Activated CD8-positive, alpha-beta T cell treated with anti-CD3 and anti-CD28 coated beads for 36 hours (primary cell): ENCODE data around the gene GALNT8. TPM values are rescaled to one million over a fixed set of nuclear protein-coding genes. Genes with fewer than 3 reads are reported as not detected.

Experiments used
- ATAC-seq: fragments of 200-7000 bp; cut with Tn5 transposase; one replicate; pipeline ENCODE4 v1.10.0; 2021; ENCODE audit warnings: mild to moderate bottlenecking, moderate library complexity
- CTCF ChIA-PET: fragments of 350-600 bp; sonication (Branson Sonifier 250); formaldehyde crosslinking; loops from one replicate; lab custom pipeline; 2021; ENCODE audit warnings: antibody characterized with exemption; lab: Charles Lee
- POLR2A ChIA-PET: fragments of 350-600 bp; sonication (Branson Sonifier 250); formaldehyde crosslinking; loops from one replicate; lab custom pipeline; 2021; ENCODE audit warnings: antibody characterized with exemption; lab: Charles Lee
- DNase-seq: peaks from one replicate; pipeline ENCODE4 v3.0.0-alpha.2; 2020
- H3K27ac Mint-ChIP-seq: one replicate; pipeline ENCODE4 v1.8.0; 2021; ENCODE audit warnings: mild to moderate bottlenecking, mixed read lengths
- H3K27me3 Mint-ChIP-seq: one replicate; pipeline ENCODE4 v1.8.0; 2021; ENCODE audit warnings: mixed read lengths
- H3K36me3 Mint-ChIP-seq: one replicate; pipeline ENCODE4 v1.8.0; 2021; ENCODE audit warnings: low read depth, mixed read lengths
- H3K4me1 Mint-ChIP-seq: one replicate; pipeline ENCODE4 v1.8.0; 2021; ENCODE audit warnings: low read depth, mixed read lengths
- H3K4me3 Mint-ChIP-seq: one replicate; pipeline ENCODE4 v1.8.0; 2021; ENCODE audit warnings: mild to moderate bottlenecking, moderate library complexity, mixed read lengths
- H3K9me3 Mint-ChIP-seq: one replicate; pipeline ENCODE4 v1.8.0; 2021; ENCODE audit warnings: mixed read lengths
- CTCF ChIP-seq: fragments of 200-600 bp; IDR thresholded peaks from one replicate; pipeline ENCODE4 v1.8.0; 2022; ENCODE audit warnings: antibody characterized with exemption, mild to moderate bottlenecking
- intact Hi-C: fragments of 100-400 bp; cut with micrococcal nuclease; formaldehyde crosslinking; loops from one replicate; pipeline ENCODE4 v1.10.0; 2022
- total RNA-seq, 2 experiments: library from RNA; stranded (reverse); gene quantifications; one replicate each; pipeline ENCODE4 v1.2.3, GENCODE V29; 2021

GALNT8 gene
- total RNA-seq, 2 experiments from 2014 or later, result 0.38 to 0.60 TPM

DNA sequence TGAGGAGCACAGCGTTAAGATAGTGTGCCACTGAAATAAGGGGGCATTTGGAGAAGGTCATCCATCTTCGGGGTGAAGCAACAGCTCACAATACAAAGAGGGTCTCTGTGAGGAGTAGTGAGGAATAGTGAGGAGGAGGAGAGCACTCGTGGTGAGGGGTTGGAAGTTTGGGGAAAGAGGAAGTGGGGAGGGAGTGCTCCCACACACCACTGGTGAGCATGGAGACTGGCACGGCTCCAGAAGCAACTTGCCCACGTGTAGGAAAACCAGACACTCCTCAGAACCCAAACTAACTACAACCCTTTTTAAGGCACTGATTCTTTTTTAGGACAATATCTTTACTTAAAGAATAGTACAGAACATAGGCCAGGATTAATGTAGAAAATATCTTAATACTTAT lies 48.9 kb downstream of the GALNT8 start:
- ATAC-seq (no peak), DNase-seq (no peak)
- Mint-ChIP-seq H3K4me3 (no peak overlapping the region), H3K27ac (no peak overlapping the region), H3K36me3 (no peaks in the 10 kb centered on the region), H3K27me3 (peaks cover 2% of the 10 kb centered on the region), H3K4me1 (no peaks in the 10 kb centered on the region), H3K9me3 (no peaks in the 10 kb centered on the region)
- intact Hi-C loops, result no loop called here
- ChIA-PET CTCF (no interaction called here), POLR2A (no interaction called here)
- TF ChIP-seq CTCF, result no peak

DNA sequence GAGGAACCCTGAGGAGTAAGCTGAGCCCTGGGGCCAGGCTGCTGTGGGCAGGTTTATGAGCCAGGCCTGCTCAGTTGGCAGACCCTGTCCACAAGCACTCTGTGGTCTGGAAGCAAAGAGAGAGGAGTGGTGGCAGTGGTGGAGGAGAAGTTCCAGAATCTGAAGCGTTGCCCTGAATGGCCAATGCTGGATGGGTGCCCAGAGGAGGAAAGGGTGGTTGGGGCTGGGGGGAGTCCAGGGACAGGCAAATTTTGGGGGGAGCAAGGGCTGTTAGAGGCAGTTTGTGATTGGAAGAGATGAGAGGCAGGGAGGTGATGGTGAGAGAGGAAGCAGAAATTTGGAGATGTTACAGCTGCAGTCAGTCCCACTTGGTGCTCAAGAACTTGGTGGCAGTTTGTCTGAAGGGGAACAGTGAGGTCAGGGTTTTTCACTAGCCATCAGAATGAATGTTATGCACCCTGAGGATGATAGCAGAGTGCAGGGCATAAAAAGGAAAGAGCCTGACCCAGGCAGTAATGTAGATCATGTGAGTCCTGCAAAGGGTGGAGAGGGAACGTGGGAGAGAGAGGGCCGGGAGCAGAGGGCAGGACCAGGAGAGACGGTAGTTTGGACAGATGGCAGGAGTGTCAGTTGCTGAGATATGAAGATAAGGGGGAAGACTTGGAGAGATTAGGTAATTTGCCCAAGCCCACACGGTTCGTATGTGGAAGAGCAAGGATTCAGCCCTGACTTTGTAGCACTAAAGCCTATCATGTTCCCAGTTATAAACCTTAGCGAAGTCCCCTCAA lies 51.2 kb downstream of the GALNT8 start:
- CTCF ChIA-PET, result no interaction called here
- POLR2A ChIA-PET, result no interaction called here
- no peak overlapping the region for H3K4me3 Mint-ChIP-seq
- intact Hi-C loops, result no loop called here
- H3K4me1 Mint-ChIP-seq, result no peaks in the 10 kb centered on the region
- H3K9me3 Mint-ChIP-seq, result no peaks in the 10 kb centered on the region
- TF ChIP-seq CTCF, result no peak
- no peaks in the 10 kb centered on the region for H3K36me3 Mint-ChIP-seq
- ATAC-seq (no peak), DNase-seq (no peak)
- no peak overlapping the region for H3K27ac Mint-ChIP-seq
- peaks cover 2% of the 10 kb centered on the region for H3K27me3 Mint-ChIP-seq

GRCh38 chr12:4771960-4772566 lies 51.9 kb downstream of the GALNT8 start:
- intact Hi-C loops, result no loop called here
- DNase-seq (no peak), ATAC-seq (no peak)
- ChIA-PET POLR2A (no interaction called here), CTCF (no interaction called here)
- no peak for TF ChIP-seq CTCF
- Mint-ChIP-seq H3K27me3 (peaks cover 2% of the 10 kb centered on the region), H3K36me3 (no peaks in the 10 kb centered on the region), H3K4me1 (no peaks in the 10 kb centered on the region), H3K4me3 (no peak overlapping the region), H3K27ac (no peak overlapping the region), H3K9me3 (no peaks in the 10 kb centered on the region)

GRCh38 chr12:4775936-4776335 lies 55.7 kb downstream of the GALNT8 start:
- CTCF ChIA-PET, result no interaction called here

More at GRCh38 chr12:4775936-4776335, 55.7 kb downstream of the GALNT8 start:
- H3K36me3 Mint-ChIP-seq, result no peaks in the 10 kb centered on the region
- no peaks in the 10 kb centered on the region for H3K9me3 Mint-ChIP-seq
- TF ChIP-seq CTCF, result no peak
- intact Hi-C loops, result no loop called here
- no peak overlapping the region for H3K4me3 Mint-ChIP-seq
- H3K27ac Mint-ChIP-seq, result no peak overlapping the region
- no peaks in the 10 kb centered on the region for H3K4me1 Mint-ChIP-seq
- no peak for DNase-seq
- H3K27me3 Mint-ChIP-seq, result peaks cover 2% of the 10 kb centered on the region
- POLR2A ChIA-PET, result no interaction called here
- ATAC-seq, result no peak
